H1 (cell line): ENCODE measurements around the gene HORMAD2. TPM values are rescaled to one million over a fixed set of nuclear protein-coding genes. Genes with fewer than 3 reads are reported as not detected.

Experiments used
- CTCF ChIA-PET: fragments of 300-600 bp; sonication (Branson Sonifier 250); formaldehyde crosslinking; loops from one replicate; lab custom pipeline; 2021; ENCODE audit not compliant: partially characterized antibody; lab: Charles Lee
- POLR2A ChIA-PET: fragments of 300-600 bp; sonication (Branson Sonifier 250); formaldehyde crosslinking; loops from one replicate; lab custom pipeline; 2021; ENCODE audit warnings: inconsistent platforms; ENCODE audit not compliant: partially characterized antibody; lab: Charles Lee
- DNase-seq, 2 experiments: peaks; one replicate each; pipeline versions ENCODE4 v3.0.0 to v3.0.0-alpha.2; 2010 to 2022; ENCODE audit warnings: low spot score in 2 of 2, low read depth in 1 of 2, mixed read lengths in 1 of 2
- FAIRE-seq: peaks from 2 replicates; lab custom pipeline; 2011; peaks lifted over from hg19 to GRCh38; lab: Jason Lieb, UNC
- H2AFZ ChIP-seq: 2 replicates; pipeline ENCODE4 v1.8.1; 2012; ENCODE audit warnings: low read length, inconsistent platforms
- H2AK5ac ChIP-seq: 2 replicates; pipeline ENCODE4 v1.6.1; 2013; ENCODE audit warnings: low read depth, low read length
- H2BK120ac ChIP-seq: replicated peaks from 2 replicates; pipeline ENCODE3; 2013; ENCODE audit warnings: low read depth, low read length, inconsistent platforms
- H2BK12ac ChIP-seq: 2 replicates; pipeline ENCODE4 v1.6.1; 2013; ENCODE audit warnings: low read depth, low read length
- H2BK15ac ChIP-seq: 2 replicates; pipeline ENCODE4 v1.6.1; 2013; ENCODE audit warnings: low read length
- H2BK20ac ChIP-seq: 2 replicates; pipeline ENCODE4 v1.6.1; 2013; ENCODE audit warnings: low read length
- H2BK5ac ChIP-seq: 2 replicates; pipeline ENCODE4 v1.6.1; 2013; ENCODE audit warnings: low read depth, low read length
- H3K14ac ChIP-seq: 2 replicates; pipeline ENCODE4 v1.6.1; 2013; ENCODE audit warnings: inconsistent platforms; ENCODE audit not compliant: insufficient read length
- H3K18ac ChIP-seq: 2 replicates; pipeline ENCODE4 v1.6.1; 2013; ENCODE audit warnings: low read length; ENCODE audit errors: extremely low read depth
- H3K23ac ChIP-seq: 2 replicates; pipeline ENCODE4 v1.6.1; 2013; ENCODE audit warnings: inconsistent platforms; ENCODE audit not compliant: insufficient read length
- H3K23me2 ChIP-seq: 2 replicates; pipeline ENCODE4 v1.6.1; 2013; ENCODE audit warnings: low read depth, low read length
- H3K27ac ChIP-seq: 2 replicates; pipeline ENCODE4 v1.6.1; 2011; ENCODE audit warnings: low read depth, low read length, inconsistent platforms
- H3K27me3 ChIP-seq, 4 experiments: replicated peaks in 1 of 4; 1 replicate in 1 of 4; 2 replicates in 3 of 4; pipeline versions ENCODE4 v1.6.1 to v1.8.1; 2011 to 2013; ENCODE audit warnings: low read length in 3 of 4, mild to moderate bottlenecking in 3 of 4, inconsistent platforms in 2 of 4, mixed read lengths in 2 of 4, moderate library complexity in 1 of 4; ENCODE audit not compliant: control insufficient read depth in 3 of 4, insufficient read depth in 3 of 4; ENCODE audit errors: extremely low read depth in 1 of 4
- H3K36me3 ChIP-seq, 4 experiments: 2 replicates each; pipeline versions ENCODE4 v1.6.1 to v1.8.1; 2011 to 2013; ENCODE audit warnings: mild to moderate bottlenecking in 4 of 4, low read length in 3 of 4, moderate library complexity in 2 of 4, control low read depth in 1 of 4, inconsistent platforms in 1 of 4; ENCODE audit not compliant: insufficient read depth in 4 of 4, control insufficient read depth in 2 of 4
- H3K4ac ChIP-seq: replicated peaks from 2 replicates; pipeline ENCODE3; 2013; ENCODE audit warnings: low read length, low read depth, mixed read lengths, inconsistent platforms; ENCODE audit not compliant: insufficient read length
- H3K4me1 ChIP-seq, 4 experiments: replicated peaks in 1 of 4; 1 replicate in 1 of 4; 2 replicates in 3 of 4; pipeline versions ENCODE4 v1.6.1 to v1.8.1; 2011 to 2013; ENCODE audit warnings: low read length in 3 of 4, inconsistent platforms in 2 of 4, mixed read lengths in 1 of 4; ENCODE audit not compliant: insufficient read depth in 4 of 4, control insufficient read depth in 3 of 4
- H3K4me2 ChIP-seq, 2 experiments: 2 replicates each; pipeline versions ENCODE4 v1.6.1 to v1.8.1; 2011 to 2013; ENCODE audit warnings: low read depth in 2 of 2, low read length in 2 of 2, control low read depth in 1 of 2, inconsistent platforms in 1 of 2, mild to moderate bottlenecking in 1 of 2; ENCODE audit not compliant: insufficient read depth in 1 of 2
- H3K4me3 ChIP-seq, 4 experiments: fragments of 200-600, 300-600 bp in 1 of 4; sonication (generic), shearing (Covaris generic), sonication (Bioruptor Twin) in 1 of 4; 2 replicates each; pipeline versions ENCODE4 v1.5.1 to v1.8.1; 2011 to 2016; ENCODE audit warnings: low read length in 4 of 4, low read depth in 3 of 4, control low read depth in 2 of 4, inconsistent platforms in 2 of 4, mild to moderate bottlenecking in 2 of 4, mixed read lengths in 1 of 4, moderate library complexity in 1 of 4; ENCODE audit not compliant: insufficient read depth in 2 of 4; ENCODE audit errors: extremely low read depth in 1 of 4
- H3K56ac ChIP-seq: replicated peaks from 2 replicates; pipeline ENCODE3; 2013; ENCODE audit warnings: low read depth, mild to moderate bottlenecking, mixed read lengths, low read length, inconsistent platforms; ENCODE audit not compliant: insufficient read length
- H3K79me1 ChIP-seq: 2 replicates; pipeline ENCODE4 v1.6.1; 2013; ENCODE audit warnings: low read depth, low read length, control low read depth
- H3K79me2 ChIP-seq, 2 experiments: 2 replicates each; pipeline versions ENCODE4 v1.6.1 to v1.8.1; 2012 to 2013; ENCODE audit warnings: low read length in 2 of 2, mild to moderate bottlenecking in 2 of 2, inconsistent platforms in 1 of 2; ENCODE audit not compliant: insufficient read depth in 2 of 2, control insufficient read depth in 1 of 2
- H3K9ac ChIP-seq, 4 experiments: replicated peaks in 1 of 4; 1 replicate in 1 of 4; 2 replicates in 3 of 4; pipeline versions ENCODE4 v1.6.1 to v1.8.1; 2011 to 2013; ENCODE audit warnings: low read depth in 3 of 4, low read length in 3 of 4, control low read depth in 2 of 4, mild to moderate bottlenecking in 2 of 4, moderate library complexity in 2 of 4, inconsistent platforms in 1 of 4; ENCODE audit errors: extremely low read depth in 1 of 4
- H3K9me3 ChIP-seq, 2 experiments: 2 replicates each; pipeline versions ENCODE4 v1.6.1 to v1.8.1; 2012 to 2013; ENCODE audit warnings: mild to moderate bottlenecking in 2 of 2, moderate library complexity in 2 of 2, control low read depth in 1 of 2, inconsistent platforms in 1 of 2, low read depth in 1 of 2, low read length in 1 of 2, mixed read lengths in 1 of 2; ENCODE audit not compliant: insufficient read depth in 2 of 2
- H4K20me1 ChIP-seq, 2 experiments: replicated peaks in 1 of 2; 2 replicates each; pipeline versions ENCODE3 to v1.8.1; 2011 to 2013; ENCODE audit warnings: inconsistent platforms in 2 of 2, low read length in 2 of 2, mild to moderate bottlenecking in 1 of 2; ENCODE audit not compliant: insufficient read depth in 2 of 2, control insufficient read depth in 1 of 2
- H4K5ac ChIP-seq: 2 replicates; pipeline ENCODE4 v1.6.1; 2013; ENCODE audit warnings: low read length, low read depth, mixed read lengths, inconsistent platforms; ENCODE audit not compliant: insufficient read length
- H4K8ac ChIP-seq: 2 replicates; pipeline ENCODE4 v1.8.0; 2013; ENCODE audit warnings: mild to moderate bottlenecking, moderate library complexity, low read length, inconsistent platforms; ENCODE audit not compliant: insufficient read depth; ENCODE audit errors: extremely low read depth
- H4K91ac ChIP-seq: replicated peaks from 2 replicates; pipeline ENCODE3; 2013; ENCODE audit warnings: low read length, mixed read lengths, inconsistent platforms; ENCODE audit not compliant: insufficient read length
- CEBPB ChIP-seq: IDR thresholded peaks from 2 replicates; pipeline ENCODE4 v1.6.1; 2012; ENCODE audit warnings: low read depth, low read length
- HDAC2 ChIP-seq, 2 experiments: fragments of 300-600 bp in 1 of 2; sonication (generic) in 1 of 2; IDR thresholded peaks; 2 replicates each; pipeline ENCODE4 v1.6.1; 2011 to 2012; ENCODE audit warnings: low read depth in 2 of 2, low read length in 2 of 2, mild to moderate bottlenecking in 2 of 2, moderate library complexity in 2 of 2, borderline replicate concordance in 1 of 2, inconsistent platforms in 1 of 2
- WGBS, 2 experiments: shearing (Covaris generic) in 1 of 2; methylation state at CpG; one replicate each; pipeline versions ENCODE4 v1.1.6 to v1.1.7; 2013 to 2015; ENCODE audit warnings: low lambda C conversion rate in 2 of 2, mixed read lengths in 2 of 2, inconsistent platforms in 1 of 2, low coverage in 1 of 2, missing lambda C conversion rate in 1 of 2; ENCODE audit not compliant: insufficient replicate concordance in 2 of 2, insufficient coverage in 1 of 2, insufficient read length in 1 of 2; ENCODE audit errors: extremely low coverage in 1 of 2, missing lambda C conversion rate in 1 of 2; 5-methylcytosine and 5-hydroxymethylcytosine counted together
- polyA plus RNA-seq, 7 experiments: library from polyadenylated mRNA; depleted of rRNA in 3 of 7; stranded (reverse) in 5 of 7; unstranded in 2 of 7; fragments of >200 nt in 5 of 7; fragments of 200-250 nt in 2 of 7; gene quantifications; 1 replicate in 5 of 7; 2 replicates in 1 of 7; 4 replicates in 1 of 7; pipeline versions ENCODE4 v1.2.1 to v1.2.3, GENCODE V29; 2011 to 2013; ENCODE audit warnings: missing spikeins in 2 of 7, mixed read lengths in 2 of 7
- total RNA-seq: library from RNA; stranded (reverse); fragmentation: NEBNext Ultra II Directional; extraction: Animal tissue kit (Norgen Biotek cat#: 25700); gene quantifications from 2 replicates; pipeline ENCODE4 v1.2.1, GENCODE V29; 2021

HORMAD2 gene
- total and polyA plus RNA-seq, 2 of the 8 experiments (the other 6 are each of a cell fraction or from before 2014, with no cell fraction given) = 0.03 TPM; not detected in 1

- ChIA-PET CTCF (no interaction called here), POLR2A (no interaction called here)
- H4K91ac ChIP-seq = no peak overlapping the region
- no peaks in the 10 kb centered on the region for H3K79me2 ChIP-seq
- no peak overlapping the region for H2BK15ac ChIP-seq
- H2AK5ac ChIP-seq = no peak overlapping the region
- H3K56ac ChIP-seq = no peak overlapping the region
- no peak overlapping the region for H3K14ac ChIP-seq
- H3K4me3 ChIP-seq = no peak overlapping the region
- H2BK5ac ChIP-seq = no peak overlapping the region
- H3K27ac ChIP-seq = no peak overlapping the region
- no peak overlapping the region for H3K18ac ChIP-seq
- no peaks in the 10 kb centered on the region for H3K79me1 ChIP-seq
- no peaks in the 10 kb centered on the region for H3K9me3 ChIP-seq
- no peaks in the 10 kb centered on the region for H3K23me2 ChIP-seq
- DNase-seq = no peak
- no peaks in the 10 kb centered on the region for H4K20me1 ChIP-seq
- H3K4ac ChIP-seq = no peak overlapping the region
- H3K23ac ChIP-seq = no peak overlapping the region
- no peak overlapping the region for H2BK12ac ChIP-seq
- H3K27me3 ChIP-seq = no peaks in the 10 kb centered on the region
- H3K9ac ChIP-seq = no peak overlapping the region
- H3K36me3 ChIP-seq = no peaks in the 10 kb centered on the region
- H3K4me2 ChIP-seq = no peak overlapping the region
- H2AFZ ChIP-seq = no peak overlapping the region
- H2BK120ac ChIP-seq = no peak overlapping the region
- 92% methylated on average over 11 of the region's 11 CpGs; no CpG with 5 or more reads in 1 of the 2 experiments for WGBS, 2 experiments
- no peak overlapping the region for H4K8ac ChIP-seq
- TF ChIP-seq CEBPB (0 out of 2 replicates have a peak, but pooled peaks have one; percentile 18), HDAC2 (IDR thresholded peaks at IDR 0.05; ENCODE audit: borderline replicate concordance in 1 of 2, low read depth in 2 of 2, low read length in 2 of 2) (no peak)
- TF ChIP-seq, all 59 proteins: peak for 1
- no peak overlapping the region for H4K5ac ChIP-seq
- H2BK20ac ChIP-seq = no peak overlapping the region
- FAIRE-seq = no peak
- no peaks in the 10 kb centered on the region for H3K4me1 ChIP-seq
Observed at GRCh38 chr22:30040499-30041260, 39.6 kb upstream of the HORMAD2 start.
